C4-2B (cell line): ENCODE data around the gene SEMA3F.

Experiments used
- H3K27ac ChIP-seq: fragments of 450-650 bp; 2 replicates; pipeline ENCODE4 v1.5.1; 2017
- ZFX ChIP-seq: fragments of 450-650 bp; IDR thresholded peaks from 2 replicates; pipeline ENCODE4 v1.6.1; 2017
- TF ChIP-seq, protein P1 (sequence below): fragments of 450-650 bp; conservative IDR thresholded peaks from 2 replicates; pipeline ENCODE4 v1.5.1; 2017; ENCODE audit warnings: mild to moderate bottlenecking

SEMA3F gene

GRCh38 chr3:50150863-50151686 is 4.0 kb upstream of the SEMA3F start:
- H3K27ac ChIP-seq = peak overlapping the region; percentile 44
- TF ChIP-seq, protein P1, sequence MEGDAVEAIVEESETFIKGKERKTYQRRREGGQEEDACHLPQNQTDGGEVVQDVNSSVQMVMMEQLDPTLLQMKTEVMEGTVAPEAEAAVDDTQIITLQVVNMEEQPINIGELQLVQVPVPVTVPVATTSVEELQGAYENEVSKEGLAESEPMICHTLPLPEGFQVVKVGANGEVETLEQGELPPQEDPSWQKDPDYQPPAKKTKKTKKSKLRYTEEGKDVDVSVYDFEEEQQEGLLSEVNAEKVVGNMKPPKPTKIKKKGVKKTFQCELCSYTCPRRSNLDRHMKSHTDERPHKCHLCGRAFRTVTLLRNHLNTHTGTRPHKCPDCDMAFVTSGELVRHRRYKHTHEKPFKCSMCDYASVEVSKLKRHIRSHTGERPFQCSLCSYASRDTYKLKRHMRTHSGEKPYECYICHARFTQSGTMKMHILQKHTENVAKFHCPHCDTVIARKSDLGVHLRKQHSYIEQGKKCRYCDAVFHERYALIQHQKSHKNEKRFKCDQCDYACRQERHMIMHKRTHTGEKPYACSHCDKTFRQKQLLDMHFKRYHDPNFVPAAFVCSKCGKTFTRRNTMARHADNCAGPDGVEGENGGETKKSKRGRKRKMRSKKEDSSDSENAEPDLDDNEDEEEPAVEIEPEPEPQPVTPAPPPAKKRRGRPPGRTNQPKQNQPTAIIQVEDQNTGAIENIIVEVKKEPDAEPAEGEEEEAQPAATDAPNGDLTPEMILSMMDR = no peak
- TF ChIP-seq ZFX = no peak

DNA sequence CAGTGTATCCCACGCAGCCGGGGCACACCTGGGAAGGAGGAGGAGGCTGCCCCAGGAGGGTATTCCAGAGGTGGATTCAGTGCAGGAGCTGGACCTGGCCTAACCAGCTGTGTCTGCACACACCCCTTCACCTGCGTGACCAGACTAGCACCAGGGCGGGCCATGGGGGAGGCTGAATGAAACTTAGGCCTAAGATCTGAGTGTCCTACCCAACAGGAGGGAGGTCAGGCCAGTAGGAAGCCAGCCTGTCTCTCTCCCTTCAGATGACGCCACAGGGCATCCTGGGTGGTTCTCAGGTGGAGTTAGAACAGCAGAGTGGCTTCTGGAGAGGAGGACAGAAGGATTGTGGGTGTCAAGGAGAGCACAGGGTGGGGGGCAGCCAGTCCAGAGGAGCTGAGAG is 3.4 kb upstream of the SEMA3F start:
- H3K27ac ChIP-seq = peak overlapping the region; percentile 44; the same call in 1 of the 2 replicates
- no peak for TF ChIP-seq ZFX
- TF ChIP-seq, protein P1 = no peak

DNA sequence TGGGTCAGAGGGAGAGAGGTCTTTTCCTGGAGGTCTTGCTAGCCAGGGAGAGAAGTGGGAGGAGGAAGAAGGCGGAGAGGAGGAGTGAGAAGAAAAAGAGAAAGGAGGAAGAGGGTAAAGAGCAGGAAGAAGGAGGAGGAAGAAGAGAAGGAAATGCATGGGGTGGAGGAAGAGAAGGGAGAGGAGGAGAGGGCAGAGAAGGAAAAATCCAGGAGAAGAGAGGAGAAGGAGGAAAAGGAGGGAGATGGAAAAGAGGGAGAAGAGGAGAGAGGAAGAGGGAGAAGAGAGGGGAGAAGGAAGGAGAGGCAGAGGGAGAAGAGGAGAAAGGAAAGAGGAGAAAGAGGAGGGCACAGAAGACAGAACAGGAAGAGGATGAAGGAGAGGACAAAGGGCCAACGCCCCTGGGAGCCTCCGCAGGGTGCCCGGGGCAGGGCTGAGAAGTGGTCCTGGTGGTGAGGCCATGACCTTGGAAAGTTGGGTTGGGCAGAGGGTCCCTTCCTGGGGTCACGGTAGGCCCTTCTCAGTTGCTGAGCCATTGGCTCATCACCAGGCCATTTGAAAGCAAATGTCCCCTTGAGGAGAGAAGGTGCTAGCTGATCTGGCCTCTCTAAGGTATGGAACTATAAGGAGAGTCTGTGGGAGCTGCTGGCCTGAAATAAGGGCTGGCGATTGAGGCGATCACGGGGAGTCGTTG is 1.2 kb upstream of the SEMA3F start:
- TF ChIP-seq, protein P1 = no peak
- no peak for TF ChIP-seq ZFX
- H3K27ac ChIP-seq = no peak overlapping the region; the same call in 1 of the 2 replicates

DNA sequence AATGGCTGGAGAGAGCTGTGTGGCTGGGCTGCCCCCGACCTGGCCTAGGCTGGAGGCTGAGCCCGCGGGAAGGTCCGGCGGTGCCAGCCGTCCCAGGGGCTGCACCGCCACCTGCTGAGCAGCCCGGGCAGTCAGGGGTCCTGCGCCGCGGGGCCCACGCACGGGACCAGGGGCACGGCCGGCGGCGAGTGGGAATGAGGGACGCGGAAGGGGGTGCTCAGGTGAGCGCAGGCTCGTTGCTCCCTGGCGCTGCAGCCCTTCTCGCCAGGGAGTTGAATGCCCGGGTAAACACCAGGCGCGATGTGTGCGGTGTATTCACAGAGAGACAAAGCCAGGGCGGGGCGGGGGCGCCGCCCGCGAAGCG is 666 bp upstream of the SEMA3F start:
- no peak overlapping the region; the same call in 1 of the 2 replicates for H3K27ac ChIP-seq
- TF ChIP-seq ZFX = no peak
- TF ChIP-seq, protein P1 = no peak; the same call in 1 of the 2 replicates

DNA sequence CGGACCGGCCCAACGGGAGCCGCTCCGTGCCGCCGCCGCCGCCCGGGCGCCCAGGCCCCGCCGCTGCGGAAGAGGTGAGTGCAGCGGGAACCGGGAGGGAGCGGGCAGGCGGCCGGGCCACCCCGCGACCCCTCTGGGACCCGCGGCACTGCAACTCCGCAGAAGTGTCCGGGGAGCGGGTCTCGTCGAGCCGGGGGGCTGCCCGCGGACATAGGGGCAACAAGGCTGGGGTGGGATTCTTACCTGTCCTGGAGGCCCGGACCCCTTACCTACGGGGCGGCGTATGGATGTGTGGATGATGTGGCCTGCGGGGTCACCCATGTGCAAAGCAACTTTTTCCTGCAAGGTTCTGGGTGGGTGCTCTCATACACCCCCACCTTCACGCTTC is 361 bp downstream of the SEMA3F start:
- TF ChIP-seq ZFX = no peak
- TF ChIP-seq, protein P1 = no peak
- H3K27ac ChIP-seq = peak overlapping the region; percentile 74

DNA sequence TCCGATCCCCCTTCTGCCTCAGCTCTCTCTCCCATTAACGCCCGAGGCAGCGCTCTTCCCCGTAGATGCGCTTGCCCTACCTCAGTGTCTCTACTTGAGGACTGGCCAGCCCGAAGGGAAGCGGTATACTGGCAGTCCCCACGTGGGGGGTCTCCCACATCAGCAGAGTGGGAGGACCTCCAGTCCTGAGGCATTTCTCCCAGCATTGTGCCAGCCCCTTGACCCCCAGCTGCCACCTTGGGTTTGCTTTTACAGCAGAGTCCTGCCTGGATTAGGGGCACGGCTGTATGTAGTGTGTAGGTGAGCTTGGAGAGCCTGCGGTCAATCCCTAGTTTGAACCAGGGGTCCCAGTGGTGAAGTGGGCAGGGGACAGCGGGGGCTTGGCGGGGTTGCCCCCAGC is 767 bp downstream of the SEMA3F start:
- no peak for TF ChIP-seq ZFX
- TF ChIP-seq, protein P1 = no peak
- H3K27ac ChIP-seq = peak overlapping the region; percentile 74
